Measurements from ENCODE around the gene TDRD10. TPM values are rescaled to one million over a fixed set of nuclear protein-coding genes. Genes with fewer than 3 reads are reported as not detected.
"Not testable (repeated sequence)": the region's sequence is repeated elsewhere in the genome, so short reads cannot be mapped to it uniquely, and the experiment has no call there.

The TDRD10 gene
- polyA plus RNA-seq, 10 donors = 1.1 to 4.2 (median 1.9) TPM

DNA sequence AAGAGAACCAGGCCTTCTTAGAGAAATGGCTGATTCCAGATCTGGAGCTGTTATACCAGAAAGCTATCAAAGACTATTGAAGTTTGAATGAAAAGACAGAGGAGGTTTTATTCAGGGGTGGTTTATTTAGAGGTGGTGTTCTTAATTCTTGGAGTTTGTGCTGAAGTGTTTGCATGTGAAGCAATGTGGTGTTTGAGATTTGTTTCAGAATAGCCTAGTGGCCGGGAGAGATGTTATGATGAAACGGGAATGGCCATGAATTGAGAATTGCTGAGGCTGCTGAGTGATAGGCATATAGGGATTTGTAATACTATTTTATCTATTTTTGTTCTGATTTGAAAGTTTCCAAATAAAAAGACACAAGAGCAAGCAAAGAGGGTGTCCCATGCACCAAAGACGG, 10.7 kb downstream of the TDRD10 start:
- no peak for DNase-seq

DNA sequence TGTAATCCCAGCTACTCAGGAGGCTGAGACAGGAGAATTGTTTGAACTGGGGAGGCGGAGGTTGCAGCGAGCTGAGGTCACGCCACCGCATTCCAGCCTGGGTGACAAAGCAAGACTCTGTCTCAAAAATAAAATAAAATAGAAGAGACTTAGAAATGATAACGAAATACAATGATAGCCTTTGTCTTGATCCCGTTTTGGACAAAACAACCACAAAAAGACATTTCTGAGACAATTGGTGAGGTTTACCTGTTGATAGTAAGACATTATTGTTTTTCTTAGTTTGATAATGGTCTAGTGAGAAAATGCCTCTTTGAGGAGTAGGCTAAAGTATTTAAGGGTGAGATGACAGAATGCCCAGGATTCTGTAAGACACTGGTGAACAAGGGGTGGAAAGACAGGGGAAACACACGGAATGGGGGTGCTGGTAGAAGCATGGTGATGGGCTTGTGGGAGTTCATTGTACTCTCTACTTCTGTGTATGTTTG, 12.1 kb downstream of the TDRD10 start:
- DNase-seq = no peak

DNA sequence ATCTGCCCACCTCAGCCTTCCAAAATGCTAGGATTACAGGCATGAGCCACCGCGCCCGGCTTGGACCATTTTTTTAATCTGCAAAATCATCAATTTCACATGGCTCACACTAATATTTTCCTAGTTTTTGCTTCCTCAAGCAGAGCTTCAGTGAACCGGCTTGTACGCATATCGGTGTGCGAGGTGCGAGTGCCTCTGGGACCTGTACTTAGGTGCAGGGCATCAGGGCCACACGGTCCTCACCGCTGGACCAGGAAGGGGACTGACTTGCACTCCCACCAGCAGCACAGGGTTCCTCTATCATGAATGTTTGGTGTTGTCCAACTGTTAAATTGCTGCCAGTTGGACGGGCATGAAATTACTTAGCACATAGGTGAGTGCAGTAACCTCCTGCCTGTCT, 15.6 kb downstream of the TDRD10 start:
- no peak for DNase-seq

DNA sequence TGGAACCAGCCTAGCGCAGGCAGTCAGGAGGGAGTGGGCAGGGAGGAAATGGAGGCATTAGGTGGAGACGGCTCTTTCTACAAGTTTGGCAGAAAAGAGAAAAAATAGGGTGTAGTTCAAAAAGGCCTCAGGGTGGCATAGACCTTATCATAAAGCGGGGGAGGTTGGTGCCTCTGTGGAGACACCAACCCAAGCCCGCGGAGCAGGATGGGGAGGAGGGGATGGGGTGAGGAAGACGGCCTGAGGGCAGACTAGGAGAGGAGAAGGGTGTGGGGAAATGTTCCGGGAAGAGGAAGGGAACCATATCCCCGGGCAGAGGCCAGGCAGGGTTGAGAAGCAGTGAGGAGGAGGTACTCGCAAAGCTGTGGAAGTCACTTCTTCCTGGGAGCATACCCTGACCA, 17.6 kb downstream of the TDRD10 start:
- no peak for DNase-seq

DNA sequence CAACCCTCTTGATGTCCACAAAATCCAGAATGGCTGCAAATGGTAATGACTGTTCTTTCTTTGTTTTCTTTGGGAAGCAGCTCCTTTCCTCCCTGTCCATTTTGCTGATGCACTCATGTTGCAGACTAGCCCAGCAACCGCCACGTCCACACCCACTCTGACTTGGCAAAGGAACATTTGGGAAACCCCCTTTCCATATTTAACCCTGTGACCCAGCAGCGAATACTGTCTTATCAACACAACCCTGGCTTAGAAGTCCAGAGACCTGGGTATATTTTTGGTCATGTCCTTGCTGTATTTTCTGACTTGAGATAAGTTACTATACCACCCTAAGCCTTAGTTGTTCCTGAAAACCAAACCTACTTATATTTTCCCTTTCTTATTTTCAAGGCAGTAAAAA, 18.3 kb downstream of the TDRD10 start:
- no peak for DNase-seq

DNA sequence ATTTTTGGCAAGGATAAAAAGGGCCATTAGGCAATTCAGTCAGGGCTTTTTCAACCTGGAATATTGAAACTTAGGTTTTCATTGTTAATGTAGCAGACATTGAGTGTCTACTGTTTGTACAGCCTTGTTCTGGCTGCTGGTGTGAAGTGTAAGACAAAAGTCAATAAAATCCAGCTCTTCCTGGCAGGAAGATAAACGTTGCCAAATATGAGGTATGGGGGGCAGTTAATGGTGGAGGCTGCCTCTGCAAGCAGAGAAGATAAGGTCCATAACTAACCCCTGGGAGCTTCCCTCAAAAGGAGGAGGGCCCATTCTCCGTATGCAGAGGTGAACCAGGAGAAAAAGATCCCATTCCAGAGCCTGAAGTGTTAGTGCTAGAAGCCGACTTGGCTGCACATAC, 19.7 kb downstream of the TDRD10 start:
- no peak for DNase-seq

DNA sequence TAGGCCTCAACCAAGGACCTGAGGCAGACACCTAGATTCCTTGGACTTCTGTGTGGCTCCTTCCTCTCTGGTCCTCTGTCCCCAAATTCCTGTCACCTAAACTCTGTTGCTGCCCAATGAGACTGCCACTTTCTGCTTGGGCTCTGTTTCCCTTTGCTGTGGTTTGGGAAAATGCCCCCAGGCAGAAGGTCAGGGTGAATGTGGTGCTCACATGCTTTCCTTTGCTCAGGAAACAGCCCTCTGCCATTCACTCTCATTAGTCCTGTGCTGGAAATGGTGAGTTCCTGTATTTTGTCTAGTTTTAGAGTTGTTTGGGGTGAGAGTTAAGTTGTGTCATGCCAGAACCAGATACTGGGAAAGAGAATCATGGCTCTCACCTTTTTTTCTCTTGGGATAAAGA, 22.9 kb downstream of the TDRD10 start:
- DNase-seq = no peak

DNA sequence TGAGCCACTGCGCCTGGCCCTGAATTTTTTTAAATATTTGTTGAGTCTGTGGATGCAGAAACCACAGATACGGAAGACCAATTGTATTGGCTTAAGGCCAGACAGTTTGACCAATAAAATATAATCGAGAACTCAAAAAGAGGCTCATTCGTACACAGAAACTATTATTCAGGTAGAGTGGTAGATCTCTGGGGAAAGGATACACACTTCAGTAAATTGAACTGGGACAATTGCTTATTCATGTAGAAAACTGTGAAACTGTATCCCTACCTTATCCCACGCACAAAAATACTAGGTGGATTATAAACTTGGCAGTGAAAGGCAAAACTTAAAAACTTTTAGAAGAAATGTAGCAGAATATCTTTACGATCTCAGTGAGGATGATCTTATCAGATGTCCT, 25.2 kb downstream of the TDRD10 start:
- DNase-seq = no peak

DNA sequence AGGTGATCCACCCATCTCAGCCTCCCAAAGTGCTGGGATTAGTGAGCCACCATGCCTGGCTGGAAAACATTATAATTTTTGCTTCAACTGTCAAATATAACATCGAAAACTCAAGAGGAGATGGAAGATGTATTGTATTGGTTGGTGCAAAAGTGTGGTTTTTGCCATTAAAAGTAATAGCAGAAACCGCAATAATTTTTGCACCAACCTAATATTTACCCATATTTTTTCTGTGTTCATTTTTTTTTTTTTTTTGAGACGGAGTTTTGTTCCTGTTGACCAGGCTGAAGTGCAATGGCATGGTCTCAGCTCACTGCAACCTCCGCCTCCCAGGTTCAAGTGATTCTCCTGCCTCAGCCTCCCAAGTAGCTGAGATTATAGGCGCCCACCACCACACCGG, 27.3 kb downstream of the TDRD10 start:
- no peak for DNase-seq

DNA sequence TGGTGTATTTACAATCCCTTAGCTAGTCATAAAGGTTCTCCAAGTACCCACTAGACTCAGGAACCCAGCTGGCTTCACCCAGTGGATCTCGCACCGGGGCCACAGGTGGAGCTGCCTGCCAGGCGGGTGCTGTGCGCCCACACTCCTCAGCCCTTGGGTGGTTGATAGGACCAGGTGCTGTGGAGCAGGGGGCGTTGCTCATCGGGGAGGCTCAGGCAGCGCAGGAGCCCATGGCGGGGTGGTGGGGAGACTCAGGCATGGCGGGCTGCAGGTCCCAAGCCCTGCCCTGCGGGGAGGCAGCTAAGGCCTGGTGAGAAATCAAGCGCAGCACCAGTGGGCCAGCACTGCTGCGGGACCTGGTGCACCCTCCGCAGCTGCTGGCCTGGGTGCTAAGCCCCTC, 29.9 kb downstream of the TDRD10 start:
- DNase-seq = not testable (repeated sequence)

DNA sequence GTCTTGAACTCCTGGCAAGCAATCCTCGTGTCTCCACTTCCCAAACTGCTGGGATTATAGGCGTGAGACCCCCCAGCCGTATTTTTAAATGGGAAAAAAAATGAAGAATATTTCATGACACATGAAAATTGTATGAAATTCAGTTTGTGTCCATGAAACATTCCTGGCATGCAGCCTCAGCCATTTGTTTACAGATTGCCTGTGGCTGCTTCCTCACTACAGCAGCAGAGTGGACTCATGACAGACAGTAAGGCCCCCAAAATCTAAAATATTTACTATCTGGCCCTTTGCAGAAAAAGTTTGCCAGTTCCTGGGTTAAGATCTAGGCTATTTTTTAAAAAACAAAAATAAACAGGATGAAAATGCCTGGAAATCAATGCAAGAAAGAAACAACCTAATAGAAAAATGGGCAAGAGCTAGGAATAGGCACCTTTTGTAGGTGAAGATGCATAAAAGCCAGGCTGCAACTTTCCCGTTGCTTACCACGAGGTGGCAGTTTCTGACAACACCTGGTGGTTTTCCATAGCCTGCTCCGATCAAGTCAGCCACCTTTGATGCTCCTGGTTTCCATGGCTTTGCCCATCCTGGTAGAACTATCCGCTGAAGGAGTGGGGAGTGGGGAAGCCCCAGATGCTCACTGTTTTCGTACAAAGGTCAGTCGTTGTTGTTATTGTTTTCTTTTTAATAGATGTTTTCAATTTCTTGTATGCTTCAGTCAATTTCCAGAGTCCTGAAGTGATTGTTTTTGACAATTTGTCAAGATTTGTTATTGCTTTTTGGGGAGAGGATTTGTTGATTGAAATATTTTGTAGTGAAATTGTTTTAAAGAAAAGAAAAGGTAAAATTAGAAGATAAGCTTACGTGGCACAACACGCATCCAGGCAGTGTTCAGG, 32.2 kb downstream of the TDRD10 start:
- no peak for DNase-seq

DNA sequence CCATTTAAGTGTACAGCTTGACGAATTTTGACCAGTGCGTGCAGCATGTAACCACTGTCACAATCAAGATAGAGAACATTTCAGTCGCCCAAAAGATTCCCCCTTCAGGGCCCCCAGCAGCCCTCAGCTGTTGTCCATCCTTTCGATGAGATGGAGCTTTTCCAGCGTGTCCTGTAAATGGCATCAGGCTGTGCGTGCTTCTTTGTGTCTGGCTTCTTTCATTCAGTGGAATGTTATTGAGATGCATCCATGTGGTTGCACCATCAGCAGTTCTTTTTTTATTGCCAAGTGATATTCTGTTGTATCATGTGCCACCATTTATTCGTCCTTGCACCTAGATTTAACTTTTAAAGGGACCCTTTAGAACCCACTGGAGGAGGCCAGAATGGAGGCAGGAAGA, 34.6 kb downstream of the TDRD10 start:
- DNase-seq = no peak

DNA sequence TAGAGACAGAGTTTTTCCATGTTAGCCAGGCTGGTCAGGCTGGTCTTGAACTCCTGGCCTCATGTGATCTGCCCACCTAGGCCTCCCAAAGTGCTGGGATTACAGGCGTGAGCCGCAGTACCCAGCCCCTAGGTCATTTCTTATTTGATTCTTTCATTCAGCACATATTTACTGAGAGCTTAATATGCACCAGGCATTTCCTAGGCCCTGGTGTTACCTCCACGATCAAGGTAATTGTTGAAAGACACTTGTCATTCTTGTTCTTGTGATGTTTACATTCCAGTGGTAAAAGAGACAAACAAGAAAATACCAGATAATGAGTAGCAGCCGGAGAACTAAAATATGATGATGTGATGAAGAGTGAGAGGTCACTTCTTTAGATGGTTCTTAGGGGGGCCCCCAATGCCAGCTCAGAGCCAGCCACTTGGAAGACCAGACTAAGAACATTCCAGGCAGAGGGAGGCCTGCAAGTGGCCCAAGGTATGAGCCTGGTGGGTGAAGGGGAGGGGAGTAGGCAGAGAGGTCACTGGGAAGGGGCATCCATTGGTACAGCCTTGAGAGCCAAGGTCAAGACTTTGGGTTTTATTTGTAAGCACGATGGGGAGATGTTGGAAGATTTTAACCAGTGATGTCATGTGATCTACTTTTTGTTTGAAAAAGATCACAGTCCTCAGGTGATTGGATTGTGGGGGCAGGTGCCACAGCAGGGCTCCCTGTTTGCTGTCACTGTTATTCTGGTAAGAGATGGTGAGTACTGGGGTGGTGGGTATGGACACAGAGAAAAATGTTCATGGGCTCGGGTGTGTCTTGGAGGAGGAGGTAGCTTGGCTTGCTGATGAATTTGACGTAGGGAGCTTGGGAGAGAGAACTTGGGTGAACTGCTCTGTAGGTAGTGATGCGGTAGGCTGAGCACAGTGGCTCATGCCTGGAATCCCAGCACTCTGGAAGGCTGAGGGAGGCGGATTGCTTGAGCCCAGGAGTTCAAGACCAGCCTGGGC, 37.8 kb downstream of the TDRD10 start:
- DNase-seq = no peak

DNA sequence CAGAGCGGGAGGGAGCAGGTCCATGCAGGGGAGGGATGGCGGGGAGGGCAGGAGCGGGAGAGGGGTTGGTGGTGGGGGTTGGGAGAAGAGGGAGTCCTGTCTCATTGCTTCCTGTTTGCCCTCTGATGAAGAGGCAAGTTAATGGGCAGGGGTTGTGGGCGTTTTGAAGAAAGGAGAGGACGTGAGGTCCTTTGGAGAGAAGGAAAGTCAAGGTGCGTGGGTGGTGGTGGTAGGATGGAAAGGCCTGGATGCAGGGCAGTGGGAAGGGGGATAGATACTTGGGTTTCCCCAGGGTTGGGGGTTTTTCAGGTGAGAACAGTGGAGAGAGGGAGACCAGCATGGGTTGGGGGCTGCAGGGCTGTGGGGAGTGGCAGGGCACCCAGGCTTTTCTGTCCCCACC, 39.2 kb downstream of the TDRD10 start:
- no peak for DNase-seq

DNA sequence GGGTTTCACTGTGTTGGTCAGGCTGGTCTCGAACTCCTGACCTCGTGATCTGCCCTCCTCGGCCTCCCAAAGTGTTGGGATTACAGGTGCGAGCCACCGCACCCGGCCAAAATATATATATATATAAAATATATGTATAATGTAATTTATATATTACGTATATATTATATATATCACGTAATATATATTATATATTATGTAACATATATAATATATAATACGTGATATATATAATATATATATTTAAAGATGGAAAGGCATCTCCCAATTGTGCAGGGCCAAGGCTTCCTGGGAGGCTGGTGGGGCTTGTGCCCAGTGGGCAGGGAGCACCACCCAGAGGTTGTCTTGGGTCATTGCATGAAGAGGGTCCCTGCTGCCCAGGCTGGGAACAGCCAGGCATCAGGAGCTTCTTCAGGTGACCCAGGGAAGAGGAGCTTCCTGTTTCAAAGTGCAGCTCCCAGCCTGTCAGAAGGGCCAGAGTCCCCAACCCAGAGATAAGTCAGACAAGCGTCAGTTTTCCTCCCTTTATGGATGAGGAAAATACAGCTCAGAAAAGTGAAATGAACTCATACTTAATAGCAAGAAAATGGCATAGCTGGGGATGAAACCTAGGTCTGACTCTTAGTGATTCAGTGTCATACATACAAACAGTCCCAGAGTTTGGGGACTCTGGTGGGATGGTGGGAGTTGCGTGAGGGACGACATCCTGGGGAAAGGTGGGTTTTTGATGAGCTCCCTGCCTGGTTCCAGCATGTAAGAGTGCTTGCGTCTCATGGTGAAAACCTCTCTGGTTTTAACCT, 44.4 kb downstream of the TDRD10 start:
- peak in 1 of 3 donors; percentile 38 for DNase-seq

DNA sequence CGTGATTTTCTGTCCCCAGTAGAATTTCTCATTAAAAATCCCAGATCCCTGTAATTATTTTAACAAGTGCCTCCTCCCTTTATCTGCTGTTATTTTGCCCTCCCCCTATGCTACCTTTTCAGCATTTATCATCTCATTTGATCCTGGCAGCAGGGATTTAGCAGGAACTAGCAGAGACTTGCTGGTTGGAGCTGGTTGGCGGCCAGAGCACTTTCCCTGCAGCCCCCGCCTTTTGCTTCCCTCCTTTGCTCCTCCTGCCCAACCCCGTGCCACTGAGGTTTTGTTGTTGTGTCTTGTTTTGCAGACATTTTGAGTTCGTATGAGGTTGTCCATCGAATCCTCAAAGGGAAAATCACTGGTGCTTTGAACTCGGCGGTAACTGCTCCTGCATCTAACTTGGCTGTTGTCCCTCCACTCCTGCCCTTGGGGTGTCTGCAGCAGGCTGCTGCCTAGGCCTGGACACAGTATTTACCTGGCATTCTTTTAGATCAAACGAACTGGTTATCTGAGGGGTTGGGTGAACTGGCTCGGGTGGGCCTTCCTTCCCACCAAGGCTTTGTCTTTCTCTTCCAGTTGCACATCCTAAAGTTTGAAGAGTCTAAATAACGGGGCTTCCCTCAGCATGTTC, 45.2 kb downstream of the TDRD10 start:
- no peak for DNase-seq

DNA sequence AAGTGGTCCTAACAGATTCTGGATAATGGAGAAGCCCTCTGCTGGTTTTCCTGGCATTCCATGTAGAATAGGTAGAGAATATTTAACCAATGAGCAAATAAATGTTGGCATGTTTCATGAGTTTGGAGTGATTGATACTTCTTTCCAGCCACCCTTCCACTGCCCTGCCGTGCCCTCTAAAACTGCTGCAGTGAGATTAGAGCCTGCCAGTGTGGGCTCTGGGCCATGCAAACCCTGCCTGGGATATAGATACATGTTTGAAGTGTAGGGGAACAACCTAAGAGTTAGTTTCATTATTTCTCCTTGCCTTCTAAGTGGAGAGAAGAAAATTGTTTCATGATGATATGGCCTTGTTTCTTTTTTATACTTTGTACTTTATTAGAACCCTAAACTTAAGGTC, 46.0 kb downstream of the TDRD10 start:
- no peak for DNase-seq

DNA sequence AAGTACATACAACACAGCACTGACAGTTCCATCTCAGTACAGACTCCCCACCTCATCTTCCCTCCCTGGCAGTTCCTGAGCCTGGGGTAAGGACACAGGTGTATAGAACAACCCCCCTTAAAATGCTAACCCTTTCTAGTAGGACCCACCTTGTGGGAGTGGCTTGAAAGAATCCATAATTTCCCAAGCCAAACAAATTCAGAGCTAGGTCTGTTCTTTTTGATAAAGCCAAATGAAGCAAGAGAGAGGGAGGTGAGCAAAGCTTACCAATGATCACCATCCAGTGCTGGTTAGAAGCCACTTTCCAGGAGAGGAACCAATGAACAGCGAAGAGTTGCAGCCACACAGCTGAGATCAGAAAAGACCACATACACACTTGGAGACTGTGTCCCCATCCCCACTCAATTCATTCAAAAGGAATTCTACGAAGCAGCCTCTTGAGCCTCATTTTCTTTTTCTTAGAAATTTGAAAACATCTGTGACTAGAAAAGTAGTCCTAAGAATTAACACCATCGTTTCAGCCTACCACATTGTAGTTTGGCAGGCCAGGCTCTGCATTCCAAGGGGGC, 47.3 kb downstream of the TDRD10 start:
- no peak for DNase-seq

DNA sequence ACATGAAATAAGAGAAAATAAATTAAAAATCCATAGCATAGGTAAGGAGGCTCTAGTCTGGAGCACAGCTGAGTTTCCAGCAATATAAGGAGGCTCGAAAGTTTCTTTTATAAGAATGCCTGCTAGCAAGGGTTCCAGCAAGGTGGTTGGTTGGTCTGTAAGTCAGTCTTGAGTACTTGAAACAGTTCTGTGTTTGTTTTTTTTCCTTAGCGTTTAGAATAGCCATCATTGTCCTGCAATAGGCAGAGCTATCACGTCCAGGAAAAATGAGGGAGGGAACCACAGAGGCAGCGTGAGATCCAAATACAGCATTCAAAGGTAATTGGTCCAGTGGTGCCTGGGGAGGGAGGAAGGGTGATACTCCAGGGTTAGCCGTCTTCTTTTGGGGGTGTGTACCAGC, 48.1 kb downstream of the TDRD10 start:
- no peak for DNase-seq

DNA sequence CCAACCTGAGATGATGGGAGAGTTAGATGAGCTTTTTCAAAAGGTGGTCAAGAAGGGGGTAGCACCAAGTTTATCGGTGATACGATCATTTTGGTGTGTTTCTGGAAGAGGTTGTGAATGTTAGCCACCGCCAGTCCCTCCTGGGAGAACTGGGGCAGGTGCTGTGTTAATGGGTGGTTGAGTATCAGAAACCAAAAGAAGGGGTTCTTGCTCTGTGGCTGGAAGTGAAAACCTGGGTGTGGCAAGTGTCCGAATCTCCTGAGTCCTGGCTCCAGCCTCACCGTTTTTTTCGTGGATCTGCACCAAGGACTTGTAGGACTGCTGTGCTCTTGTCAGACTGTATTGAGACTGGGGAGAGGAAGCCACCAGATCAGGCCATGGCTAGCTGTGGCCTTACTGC, 48.6 kb downstream of the TDRD10 start:
- no peak for DNase-seq

DNA sequence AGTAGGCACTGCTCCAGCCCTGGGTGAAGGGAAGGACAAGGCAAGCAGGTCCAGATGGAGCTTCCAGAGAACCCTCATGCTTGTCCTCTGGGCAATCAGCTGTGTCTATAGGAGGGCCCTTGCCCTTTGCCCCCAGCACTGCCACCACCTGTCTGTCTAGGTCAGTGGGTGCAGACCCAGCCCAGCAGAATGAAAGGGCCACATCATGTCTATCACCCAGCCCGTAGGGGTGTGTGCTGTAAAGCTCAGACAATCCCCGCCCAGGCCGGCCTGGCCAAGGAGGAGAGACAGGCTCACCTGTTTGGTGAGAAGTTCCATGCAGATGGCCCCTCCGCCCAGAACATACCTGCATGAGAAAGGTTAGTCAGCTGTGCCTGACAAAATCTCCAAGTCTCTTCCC, 49.5 kb downstream of the TDRD10 start:
- DNase-seq = no peak
